ENCODE data around the gene KLK1.

DNA sequence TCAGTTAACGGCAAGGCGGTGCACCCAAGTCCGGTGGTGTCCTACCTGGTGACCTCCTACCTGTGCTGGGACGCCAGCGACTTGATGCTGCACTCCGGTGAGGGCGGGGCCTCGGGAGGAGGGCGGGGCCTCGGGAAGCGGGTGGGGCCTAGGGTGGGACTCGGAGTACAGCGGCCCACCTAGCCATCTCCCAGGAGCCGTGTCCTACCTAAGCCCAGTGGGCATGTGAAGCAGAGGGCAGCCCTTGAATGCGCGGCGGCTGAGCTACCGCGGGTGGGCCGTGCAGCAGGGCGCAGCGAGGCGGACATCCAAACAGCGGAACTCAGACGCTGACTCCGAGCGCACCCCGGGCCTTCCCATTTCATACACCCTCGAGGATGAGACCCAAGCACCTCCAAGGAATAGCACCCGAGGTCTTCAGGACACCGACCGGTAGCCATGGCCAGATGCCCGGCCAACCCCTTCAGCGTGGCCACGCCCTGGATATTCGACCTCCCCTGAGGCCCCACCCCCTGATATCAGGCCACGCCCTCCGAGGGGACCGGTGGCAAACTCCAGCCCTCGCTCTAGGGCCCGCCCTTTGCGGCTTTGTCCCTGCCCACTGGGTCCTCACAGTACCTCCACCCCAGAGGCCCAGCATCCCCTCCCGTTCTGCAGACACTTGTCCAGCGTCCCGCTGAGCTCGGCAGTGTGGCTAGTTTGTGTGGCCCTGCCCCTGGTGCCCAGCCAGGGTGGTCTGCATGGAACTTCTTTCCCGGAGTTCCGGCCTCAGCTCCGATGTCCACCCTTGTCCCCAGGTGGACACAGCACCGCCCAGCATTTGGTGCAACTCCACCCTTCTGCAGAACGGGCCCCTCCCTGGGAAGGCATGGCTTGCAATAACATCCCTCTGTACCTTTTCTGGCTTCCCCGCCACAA, 5.4 kb downstream of the KLK1 start:
- no peak for TF ChIP-seq EZH2 (IDR thresholded peaks at IDR 0.05; ENCODE audit: low read depth)
- TF ChIP-seq, protein P1, sequence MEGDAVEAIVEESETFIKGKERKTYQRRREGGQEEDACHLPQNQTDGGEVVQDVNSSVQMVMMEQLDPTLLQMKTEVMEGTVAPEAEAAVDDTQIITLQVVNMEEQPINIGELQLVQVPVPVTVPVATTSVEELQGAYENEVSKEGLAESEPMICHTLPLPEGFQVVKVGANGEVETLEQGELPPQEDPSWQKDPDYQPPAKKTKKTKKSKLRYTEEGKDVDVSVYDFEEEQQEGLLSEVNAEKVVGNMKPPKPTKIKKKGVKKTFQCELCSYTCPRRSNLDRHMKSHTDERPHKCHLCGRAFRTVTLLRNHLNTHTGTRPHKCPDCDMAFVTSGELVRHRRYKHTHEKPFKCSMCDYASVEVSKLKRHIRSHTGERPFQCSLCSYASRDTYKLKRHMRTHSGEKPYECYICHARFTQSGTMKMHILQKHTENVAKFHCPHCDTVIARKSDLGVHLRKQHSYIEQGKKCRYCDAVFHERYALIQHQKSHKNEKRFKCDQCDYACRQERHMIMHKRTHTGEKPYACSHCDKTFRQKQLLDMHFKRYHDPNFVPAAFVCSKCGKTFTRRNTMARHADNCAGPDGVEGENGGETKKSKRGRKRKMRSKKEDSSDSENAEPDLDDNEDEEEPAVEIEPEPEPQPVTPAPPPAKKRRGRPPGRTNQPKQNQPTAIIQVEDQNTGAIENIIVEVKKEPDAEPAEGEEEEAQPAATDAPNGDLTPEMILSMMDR (conservative IDR thresholded peaks at IDR 0.05), result no peak
